SK-N-SH (cell line): ENCODE data around the gene RHOBTB3. TPM values are rescaled to one million over a fixed set of nuclear protein-coding genes. Genes with fewer than 3 reads are reported as not detected.

ENCODE experiments used
- CTCF ChIA-PET: fragments of 300-600, 350-600 bp; formaldehyde crosslinking; extraction: SDS; loops from one replicate; lab custom pipeline; 2021; lab: Yijun Ruan, JAX
- POLR2A ChIA-PET: fragments of 350-600 bp; sonication (Branson Sonifier 250); formaldehyde crosslinking; extraction: SDS; loops from one replicate; lab custom pipeline; 2020; ENCODE audit warnings: antibody characterized with exemption, inconsistent platforms; lab: Yijun Ruan, JAX
- DNase-seq: peaks from one replicate; pipeline ENCODE4 v3.0.0; 2012
- H2AFZ ChIP-seq: fragments of 200-600 bp; sonication (generic); 2 replicates; pipeline ENCODE4 v1.8.1; 2016; ENCODE audit warnings: antibody characterized with exemption, mild to moderate bottlenecking, low read depth
- H3F3A ChIP-seq: fragments of 200-600 bp; sonication (generic); replicated peaks from 2 replicates; pipeline ENCODE3; 2016; ENCODE audit warnings: antibody characterized with exemption, mild to moderate bottlenecking; ENCODE audit not compliant: insufficient read depth
- H3K27ac ChIP-seq, 2 experiments: fragments of 200-500 bp in 1 of 2; fragments of 200-600 bp in 1 of 2; sonication (Bioruptor generic) in 1 of 2; sonication (generic), shearing (Covaris generic) in 1 of 2; 2 replicates each; pipeline versions ENCODE4 v1.5.1 to v1.6.1; 2014 to 2016; ENCODE audit warnings: low read depth in 2 of 2, inconsistent platforms in 1 of 2, low read length in 1 of 2, mild to moderate bottlenecking in 1 of 2, mixed read lengths in 1 of 2
- H3K27me3 ChIP-seq: fragments of 200-600 bp; sonication (generic), shearing (Covaris generic); 2 replicates; pipeline ENCODE4 v1.6.1; 2016; ENCODE audit warnings: mixed run types; ENCODE audit not compliant: insufficient read depth
- H3K36me3 ChIP-seq, 2 experiments: fragments of 200-500 bp in 1 of 2; fragments of 200-600 bp in 1 of 2; sonication (Bioruptor generic) in 1 of 2; sonication (generic) in 1 of 2; replicated peaks in 1 of 2; 2 replicates each; pipeline versions ENCODE3 to v1.5.1; 2014 to 2016; ENCODE audit warnings: low read length in 1 of 2, mild to moderate bottlenecking in 1 of 2; ENCODE audit not compliant: insufficient read depth in 2 of 2, control insufficient read depth in 1 of 2
- H3K4me1 ChIP-seq, 2 experiments: fragments of 200-500 bp in 1 of 2; fragments of 200-600 bp in 1 of 2; sonication (Bioruptor generic) in 1 of 2; sonication (generic), shearing (Covaris generic) in 1 of 2; 2 replicates each; pipeline versions ENCODE4 v1.5.1 to v1.6.1; 2014 to 2016; ENCODE audit warnings: low read depth in 1 of 2, low read length in 1 of 2, mixed run types in 1 of 2; ENCODE audit not compliant: insufficient read depth in 2 of 2, control insufficient read depth in 1 of 2
- H3K4me2 ChIP-seq: fragments of 200-600 bp; sonication (generic), shearing (Covaris generic); 2 replicates; pipeline ENCODE4 v1.6.1; 2017; ENCODE audit warnings: mixed run types
- H3K4me3 ChIP-seq, 2 experiments: fragments of 200-500 bp in 1 of 2; fragments of 200-600 bp in 1 of 2; sonication (Bioruptor generic) in 1 of 2; sonication (generic), shearing (Covaris generic) in 1 of 2; 2 replicates each; pipeline versions ENCODE4 v1.5.1 to v1.8.1; 2014 to 2016; ENCODE audit warnings: low read depth in 2 of 2, inconsistent platforms in 1 of 2, low read length in 1 of 2, mild to moderate bottlenecking in 1 of 2, mixed read lengths in 1 of 2, moderate library complexity in 1 of 2
- H3K79me2 ChIP-seq: fragments of 200-600 bp; sonication (generic); 2 replicates; pipeline ENCODE4 v1.8.1; 2017; ENCODE audit warnings: mild to moderate bottlenecking; ENCODE audit not compliant: insufficient read depth
- H3K9ac ChIP-seq: fragments of 200-600 bp; sonication (generic); 2 replicates; pipeline ENCODE4 v1.6.1; 2017; ENCODE audit warnings: mixed run types
- H3K9me2 ChIP-seq: fragments of 200-600 bp; sonication (generic); 2 replicates; pipeline ENCODE4 v1.6.1; 2017; ENCODE audit warnings: mixed run types
- H3K9me3 ChIP-seq: fragments of 200-600 bp; sonication (generic); 2 replicates; pipeline ENCODE4 v1.6.1; 2017; ENCODE audit warnings: mixed run types, mild to moderate bottlenecking, moderate library complexity
- H4K20me1 ChIP-seq: fragments of 200-600 bp; sonication (generic); 2 replicates; pipeline ENCODE4 v1.6.1; 2017; ENCODE audit warnings: mild to moderate bottlenecking, mixed run types; ENCODE audit not compliant: insufficient read depth
- CHD2 ChIP-seq: fragments of 150-350 bp; IDR thresholded peaks from 2 replicates; pipeline ENCODE4 v1.6.1; 2018; ENCODE audit warnings: low read length; ENCODE audit not compliant: partially characterized antibody
- CTCF ChIP-seq: fragments of 200-600 bp; sonication (generic); IDR thresholded peaks from 2 replicates; pipeline ENCODE4 v1.6.1; 2017; ENCODE audit warnings: antibody characterized with exemption, mild to moderate bottlenecking, moderate library complexity
- ELF1 ChIP-seq: IDR thresholded peaks from 2 replicates; pipeline ENCODE4 v1.4.0; 2012
- EP300 ChIP-seq, 2 experiments: IDR thresholded peaks; 2 replicates each; pipeline versions ENCODE4 v1.4.0 to v1.6.1; 2012; ENCODE audit warnings: borderline replicate concordance in 1 of 2, low read depth in 1 of 2, low read length in 1 of 2
- EZH2phosphoT487 ChIP-seq: fragments of 200-600 bp; sonication (generic); IDR thresholded peaks from 2 replicates; pipeline ENCODE4 v1.6.1; 2017; ENCODE audit warnings: low read depth, mixed run types, mild to moderate bottlenecking, antibody characterized with exemption, moderate library complexity, borderline replicate concordance
- FOSL2 ChIP-seq: IDR thresholded peaks from 2 replicates; pipeline ENCODE4 v1.4.0; 2012; ENCODE audit warnings: low read depth, mild to moderate bottlenecking, moderate library complexity, borderline replicate concordance
- FOXJ3 ChIP-seq: sonication (generic); formaldehyde crosslinking; IDR thresholded peaks from 2 replicates; pipeline ENCODE4 v1.5.1; 2020; ENCODE audit warnings: mild to moderate bottlenecking, missing genetic modification reagents
- IRF3 ChIP-seq: fragments of 150-350 bp; IDR thresholded peaks from 2 replicates; pipeline ENCODE4 v1.6.1; 2016; ENCODE audit warnings: mild to moderate bottlenecking, low read depth, low read length
- MAX ChIP-seq: IDR thresholded peaks from 2 replicates; pipeline ENCODE4 v1.4.0; 2012; ENCODE audit warnings: low read depth
- MXI1 ChIP-seq: IDR thresholded peaks from 2 replicates; pipeline ENCODE4 v1.6.1; 2012; ENCODE audit warnings: mild to moderate bottlenecking, low read depth, low read length, improper control_type of control experiment
- NFIC ChIP-seq: IDR thresholded peaks from 2 replicates; pipeline ENCODE4 v1.4.0; 2012; ENCODE audit warnings: borderline replicate concordance
- RAD21 ChIP-seq: IDR thresholded peaks from 2 replicates; pipeline ENCODE4 v1.6.1; 2012; ENCODE audit warnings: mild to moderate bottlenecking, low read length
- REST ChIP-seq: IDR thresholded peaks from 2 replicates; pipeline ENCODE4 v1.6.1; 2012; ENCODE audit warnings: mild to moderate bottlenecking, low read depth, low read length, moderate library complexity
- RFX5 ChIP-seq: IDR thresholded peaks from 2 replicates; pipeline ENCODE4 v1.6.1; 2012; ENCODE audit warnings: mild to moderate bottlenecking, improper control_type of control experiment, low read length
- RXRA ChIP-seq: IDR thresholded peaks from 2 replicates; pipeline ENCODE4 v1.4.0; 2012; ENCODE audit warnings: low read depth, mild to moderate bottlenecking, borderline replicate concordance
- SIN3A ChIP-seq: IDR thresholded peaks from 2 replicates; pipeline ENCODE4 v1.6.1; 2012; ENCODE audit warnings: low read depth, mild to moderate bottlenecking, low read length, moderate library complexity, borderline replicate concordance
- TAF1 ChIP-seq: IDR thresholded peaks from 2 replicates; pipeline ENCODE4 v1.6.1; 2012; ENCODE audit warnings: low read depth, mild to moderate bottlenecking, low read length, moderate library complexity, borderline replicate concordance
- TCF12 ChIP-seq: IDR thresholded peaks from 2 replicates; pipeline ENCODE4 v1.4.0; 2012
- USF2 ChIP-seq: fragments of 150-350 bp; IDR thresholded peaks from 2 replicates; pipeline ENCODE4 v1.6.1; 2017; ENCODE audit warnings: antibody characterized with exemption, low read length, low read depth, borderline replicate concordance
- WGBS: methylation state at CpG from one replicate; pipeline ENCODE4 v1.1.6; 2017; ENCODE audit warnings: low lambda C conversion rate; 5-methylcytosine and 5-hydroxymethylcytosine counted together
- polyA plus RNA-seq, 3 experiments: library from polyadenylated mRNA; depleted of rRNA; stranded (reverse); fragments of >200 nt; gene quantifications; 2 replicates each; pipeline ENCODE4 v1.2.3, GENCODE V29; 2012
- TF ChIP-seq, protein P1 (sequence below): IDR thresholded peaks from 2 replicates; pipeline ENCODE4 v1.4.0; 2012; ENCODE audit warnings: low read depth, borderline replicate concordance

The RHOBTB3 gene
- polyA plus RNA-seq, 1 of the 3 experiments (the other 2 are of a cell fraction), result 59.3 TPM

GRCh38 chr5:95743877-95744276, 12.7 kb downstream of the RHOBTB3 start:
- WGBS, result 91% methylated on average over 1 of the region's 1 CpG
- ChIA-PET POLR2A (no interaction called here), CTCF (no interaction called here)
- no peaks in the 10 kb centered on the region for H3K9me3 ChIP-seq
- no peak overlapping the region for H3K4me2 ChIP-seq
- no peak overlapping the region for H3K4me3 ChIP-seq
- no peaks in the 10 kb centered on the region for H4K20me1 ChIP-seq
- no peak overlapping the region for H3K9ac ChIP-seq
- H3K79me2 ChIP-seq, result peaks cover 10% of the 10 kb centered on the region; the same call in 1 of the 2 replicates
- no peaks in the 10 kb centered on the region; a peak in 2 of 4 replicates for H3K4me1 ChIP-seq
- DNase-seq, result no peak
- TF ChIP-seq EZH2phosphoT487 (no peak), RFX5 (no peak), MXI1 (no peak), USF2 (no peak), CHD2 (no peak), SIN3A (no peak), FOSL2 (no peak), ELF1 (no peak), MAX (no peak), CTCF (no peak), RAD21 (no peak), IRF3 (no peak), REST (no peak), NFIC (no peak), RXRA (no peak), EP300 (IDR thresholded peaks at IDR 0.05; ENCODE audit: borderline replicate concordance in 1 of 2, low read depth in 1 of 2, low read length in 1 of 2) (no peak), FOXJ3 (CRISPR knock-in tag) (no peak), TCF12 (no peak), TAF1 (no peak)
- TF ChIP-seq, protein P1, sequence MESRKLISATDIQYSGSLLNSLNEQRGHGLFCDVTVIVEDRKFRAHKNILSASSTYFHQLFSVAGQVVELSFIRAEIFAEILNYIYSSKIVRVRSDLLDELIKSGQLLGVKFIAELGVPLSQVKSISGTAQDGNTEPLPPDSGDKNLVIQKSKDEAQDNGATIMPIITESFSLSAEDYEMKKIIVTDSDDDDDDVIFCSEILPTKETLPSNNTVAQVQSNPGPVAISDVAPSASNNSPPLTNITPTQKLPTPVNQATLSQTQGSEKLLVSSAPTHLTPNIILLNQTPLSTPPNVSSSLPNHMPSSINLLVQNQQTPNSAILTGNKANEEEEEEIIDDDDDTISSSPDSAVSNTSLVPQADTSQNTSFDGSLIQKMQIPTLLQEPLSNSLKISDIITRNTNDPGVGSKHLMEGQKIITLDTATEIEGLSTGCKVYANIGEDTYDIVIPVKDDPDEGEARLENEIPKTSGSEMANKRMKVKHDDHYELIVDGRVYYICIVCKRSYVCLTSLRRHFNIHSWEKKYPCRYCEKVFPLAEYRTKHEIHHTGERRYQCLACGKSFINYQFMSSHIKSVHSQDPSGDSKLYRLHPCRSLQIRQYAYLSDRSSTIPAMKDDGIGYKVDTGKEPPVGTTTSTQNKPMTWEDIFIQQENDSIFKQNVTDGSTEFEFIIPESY, result no peak
- no peak overlapping the region for H3K27ac ChIP-seq
- no peaks in the 10 kb centered on the region for H3F3A ChIP-seq
- H3K9me2 ChIP-seq, result no peaks in the 10 kb centered on the region
- no peaks in the 10 kb centered on the region for H3K27me3 ChIP-seq
- no peak overlapping the region for H2AFZ ChIP-seq
- H3K36me3 ChIP-seq, result peaks cover 38 to 59% of the 10 kb centered on the region in 2 experiments
